Mesenchymal stem cell (in vitro differentiated cells and primary cell): Measurements from ENCODE around the gene PI4KA.
"Not testable (repeated sequence)": the region's sequence is repeated elsewhere in the genome, so short reads cannot be mapped to it uniquely, and the experiment has no call there.

ENCODE experiments used
- DNase-seq: peaks from one replicate; pipeline ENCODE4 v3.0.0-alpha.2; 2013
- H2AFZ ChIP-seq: one replicate; pipeline ENCODE4 v1.6.1; 2013; ENCODE audit warnings: low read depth, mild to moderate bottlenecking, control low read depth, inconsistent platforms, low read length, moderate library complexity
- H2AK5ac ChIP-seq: 2 replicates; pipeline ENCODE4 v1.6.1; 2013; ENCODE audit warnings: low read length, moderate library complexity, mild to moderate bottlenecking, inconsistent platforms; ENCODE audit not compliant: severe bottlenecking
- H2BK120ac ChIP-seq: one replicate; pipeline ENCODE4 v1.6.1; 2013; ENCODE audit warnings: low read depth, mild to moderate bottlenecking, inconsistent platforms, low read length, moderate library complexity
- H2BK12ac ChIP-seq, 2 experiments: one replicate each; pipeline ENCODE4 v1.6.1; 2013; ENCODE audit warnings: inconsistent platforms in 2 of 2, low read length in 2 of 2, mild to moderate bottlenecking in 2 of 2, moderate library complexity in 2 of 2, control low read depth in 1 of 2
- H2BK15ac ChIP-seq: one replicate; pipeline ENCODE4 v1.6.1; 2013; ENCODE audit warnings: mild to moderate bottlenecking, low read depth, inconsistent platforms; ENCODE audit not compliant: poor library complexity, severe bottlenecking
- H2BK5ac ChIP-seq: 2 replicates; pipeline ENCODE4 v1.6.1; 2013; ENCODE audit warnings: low read depth, mild to moderate bottlenecking, low read length, control low read depth, inconsistent platforms; ENCODE audit not compliant: poor library complexity, severe bottlenecking
- H3K14ac ChIP-seq, 2 experiments: one replicate each; pipeline ENCODE4 v1.6.1; 2013; ENCODE audit warnings: inconsistent platforms in 2 of 2, low read length in 2 of 2, control low read depth in 1 of 2, mild to moderate bottlenecking in 1 of 2, moderate library complexity in 1 of 2
- H3K18ac ChIP-seq, 2 experiments: one replicate each; pipeline ENCODE4 v1.6.1; 2013; ENCODE audit warnings: inconsistent platforms in 2 of 2, low read length in 2 of 2, control low read depth in 1 of 2, low read depth in 1 of 2, mild to moderate bottlenecking in 1 of 2
- H3K23ac ChIP-seq, 2 experiments: one replicate each; pipeline ENCODE4 v1.6.1; 2013; ENCODE audit warnings: inconsistent platforms in 2 of 2, low read length in 2 of 2, mild to moderate bottlenecking in 2 of 2, moderate library complexity in 2 of 2, control low read depth in 1 of 2
- H3K27ac ChIP-seq: 2 replicates; pipeline ENCODE4 v1.5.1; 2013; ENCODE audit warnings: mild to moderate bottlenecking, moderate library complexity, low read length, control low read depth, inconsistent platforms; ENCODE audit not compliant: poor library complexity, severe bottlenecking
- H3K27me3 ChIP-seq, 2 experiments: 2 replicates each; pipeline versions ENCODE4 v1.6.1 to v1.7.0; 2013; ENCODE audit warnings: low read length in 2 of 2, mild to moderate bottlenecking in 2 of 2, moderate library complexity in 2 of 2, control low read depth in 1 of 2, inconsistent platforms in 1 of 2; ENCODE audit not compliant: control insufficient read depth in 1 of 2, insufficient read depth in 1 of 2
- H3K36me3 ChIP-seq, 2 experiments: 2 replicates each; pipeline versions ENCODE4 v1.6.1 to v1.7.0; 2013; ENCODE audit warnings: low read length in 2 of 2, control low read depth in 1 of 2, inconsistent platforms in 1 of 2, low read depth in 1 of 2, mild to moderate bottlenecking in 1 of 2; ENCODE audit not compliant: insufficient read depth in 2 of 2, control insufficient read depth in 1 of 2
- H3K4ac ChIP-seq, 2 experiments: one replicate each; pipeline ENCODE4 v1.6.1; 2013; ENCODE audit warnings: inconsistent platforms in 2 of 2, low read length in 2 of 2, mild to moderate bottlenecking in 2 of 2, moderate library complexity in 2 of 2, control low read depth in 1 of 2, low read depth in 1 of 2
- H3K4me1 ChIP-seq: 2 replicates; pipeline ENCODE4 v1.6.1; 2013; ENCODE audit warnings: low read depth, low read length, control low read depth; ENCODE audit not compliant: control insufficient read depth, insufficient read depth
- H3K4me2 ChIP-seq: 2 replicates; pipeline ENCODE4 v1.6.1; 2013; ENCODE audit warnings: low read length, mild to moderate bottlenecking, inconsistent platforms; ENCODE audit not compliant: poor library complexity, severe bottlenecking
- H3K4me3 ChIP-seq, 2 experiments: 2 replicates each; pipeline versions ENCODE4 v1.5.1 to v1.7.0; 2013; ENCODE audit warnings: low read length in 2 of 2, mild to moderate bottlenecking in 2 of 2, control low read depth in 1 of 2, low read depth in 1 of 2; ENCODE audit not compliant: insufficient read depth in 1 of 2
- H3K79me1 ChIP-seq: replicated peaks from 2 replicates; pipeline ENCODE4 v1.6.1; 2013; ENCODE audit warnings: mild to moderate bottlenecking, control low read depth, low read length, inconsistent platforms; ENCODE audit not compliant: poor library complexity, severe bottlenecking
- H3K9ac ChIP-seq: 2 replicates; pipeline ENCODE4 v1.7.0; 2013; ENCODE audit warnings: mild to moderate bottlenecking, low read length, moderate library complexity
- H3K9me3 ChIP-seq: 2 replicates; pipeline ENCODE4 v1.7.0; 2013; ENCODE audit warnings: mild to moderate bottlenecking, low read length; ENCODE audit not compliant: control insufficient read depth
- H4K8ac ChIP-seq: one replicate; pipeline ENCODE4 v1.6.1; 2013; ENCODE audit warnings: inconsistent platforms, mild to moderate bottlenecking, low read length, moderate library complexity
- H4K91ac ChIP-seq: one replicate; pipeline ENCODE4 v1.6.1; 2013; ENCODE audit warnings: mild to moderate bottlenecking, low read length, inconsistent platforms
- WGBS: methylation state at CpG from one replicate; pipeline ENCODE4 v1.1.7; 2013; ENCODE audit warnings: mixed read lengths; 5-methylcytosine and 5-hydroxymethylcytosine counted together

The PI4KA gene

DNA sequence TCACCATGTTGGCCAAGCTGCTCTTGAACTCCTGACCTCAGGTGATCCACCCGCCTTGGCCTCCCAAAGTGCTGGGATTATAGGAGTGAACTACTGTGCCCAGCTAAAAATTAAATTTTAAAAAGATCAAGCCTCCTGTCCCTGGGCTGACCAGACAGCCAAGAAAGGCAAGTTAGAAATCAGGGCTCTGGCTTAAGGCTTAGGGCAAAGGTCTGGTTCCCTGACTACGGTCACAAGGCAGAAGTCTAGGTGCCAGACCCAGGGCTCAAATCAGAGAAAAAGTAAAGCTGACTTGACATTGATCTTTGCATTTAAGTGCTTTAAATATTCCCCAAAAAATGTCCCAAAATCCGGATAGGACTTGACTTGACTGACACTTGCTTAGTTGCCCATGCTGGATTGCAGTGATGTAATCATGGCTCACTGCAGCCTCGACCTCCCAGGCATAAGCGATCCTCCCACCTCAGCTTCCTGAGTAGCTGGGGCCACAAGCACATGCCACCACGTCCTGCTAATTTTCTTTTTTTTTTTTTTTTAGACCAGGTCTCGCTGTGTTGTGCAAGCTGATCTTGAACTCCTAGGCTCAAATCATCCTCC lies 41.3 kb upstream of the PI4KA start:
- no peak overlapping the region for H4K91ac ChIP-seq
- H2BK120ac ChIP-seq, result no peak overlapping the region
- no peak overlapping the region for H3K4me3 ChIP-seq
- H3K27ac ChIP-seq, result no peak overlapping the region
- H3K4me1 ChIP-seq, result no peaks in the 10 kb centered on the region
- H3K79me1 ChIP-seq, result no peaks in the 10 kb centered on the region
- H3K23ac ChIP-seq, result no peak overlapping the region
- no peak overlapping the region for H4K8ac ChIP-seq
- H3K9ac ChIP-seq, result no peak overlapping the region
- WGBS, result 73% methylated on average over 7 of the region's 7 CpGs
- H3K9me3 ChIP-seq, result no peaks in the 10 kb centered on the region
- H2BK15ac ChIP-seq, result no peak overlapping the region
- H2BK12ac ChIP-seq, result no peak overlapping the region
- H3K18ac ChIP-seq, result no peak overlapping the region
- DNase-seq, result no peak
- no peaks in the 10 kb centered on the region for H3K36me3 ChIP-seq
- H3K4me2 ChIP-seq, result no peak overlapping the region
- H3K14ac ChIP-seq, result no peak overlapping the region
- no peak overlapping the region for H2AK5ac ChIP-seq
- H3K4ac ChIP-seq, result no peak overlapping the region
- no peaks in the 10 kb centered on the region for H3K27me3 ChIP-seq
- H2BK5ac ChIP-seq, result no peak overlapping the region
- no peak overlapping the region for H2AFZ ChIP-seq

GRCh38 chr22:20897737-20898136 lies 39.1 kb upstream of the PI4KA start:
- H2AK5ac ChIP-seq, H3K23ac ChIP-seq, H2BK5ac ChIP-seq, H3K9ac ChIP-seq, H2BK120ac ChIP-seq, H3K4me1 ChIP-seq, DNase-seq, H4K8ac ChIP-seq, H3K4me3 ChIP-seq, H3K4ac ChIP-seq, H3K27ac ChIP-seq, H3K79me1 ChIP-seq, H3K14ac ChIP-seq, H3K18ac ChIP-seq, H2BK15ac ChIP-seq, H3K4me2 ChIP-seq, H2AFZ ChIP-seq, H3K27me3 ChIP-seq, H4K91ac ChIP-seq, H2BK12ac ChIP-seq, H3K36me3 ChIP-seq, H3K9me3 ChIP-seq: not testable (repeated sequence)
- WGBS, result 86% methylated on average over 6 of the region's 7 CpGs

DNA sequence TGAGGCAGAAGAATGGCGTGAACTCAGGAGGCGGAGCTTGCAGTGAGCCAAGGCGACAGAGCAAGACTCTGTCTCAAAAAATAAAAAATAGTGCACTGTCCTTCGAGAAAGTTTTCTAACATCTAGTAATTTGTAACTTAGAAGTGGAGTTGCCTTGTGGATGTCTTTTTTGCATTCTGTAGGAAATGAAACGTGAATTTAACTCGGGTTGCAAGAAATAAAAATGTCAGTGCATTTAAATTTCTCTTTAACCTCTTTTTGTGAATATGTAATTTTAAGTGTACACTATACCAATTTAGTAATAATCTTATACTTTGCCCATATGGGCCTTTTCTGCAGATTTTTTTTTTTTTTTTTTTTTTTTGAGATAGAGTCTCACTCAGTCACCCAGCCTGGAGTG lies 32.4 kb upstream of the PI4KA start:
- H2BK5ac ChIP-seq, result no peak overlapping the region
- H2AK5ac ChIP-seq, result no peak overlapping the region
- H3K23ac ChIP-seq, result no peak overlapping the region
- H3K27ac ChIP-seq, result no peak overlapping the region
- H3K4me1 ChIP-seq, result no peaks in the 10 kb centered on the region
- H3K4me2 ChIP-seq, result no peak overlapping the region
- H4K8ac ChIP-seq, result no peak overlapping the region
- no peak overlapping the region for H3K18ac ChIP-seq
- H3K4me3 ChIP-seq, result no peak overlapping the region
- no peak overlapping the region for H4K91ac ChIP-seq
- H2BK120ac ChIP-seq, result no peak overlapping the region
- no peak overlapping the region for H2BK12ac ChIP-seq
- H3K9me3 ChIP-seq, result no peaks in the 10 kb centered on the region
- H3K36me3 ChIP-seq, result peaks cover 11 to 32% of the 10 kb centered on the region in 2 experiments
- H3K14ac ChIP-seq, result no peak overlapping the region
- no peaks in the 10 kb centered on the region for H3K79me1 ChIP-seq
- no peak overlapping the region for H2BK15ac ChIP-seq
- H2AFZ ChIP-seq, result no peak overlapping the region
- 95% methylated on average over 4 of the region's 6 CpGs for WGBS
- no peak overlapping the region for H3K9ac ChIP-seq
- H3K4ac ChIP-seq, result no peak overlapping the region
- H3K27me3 ChIP-seq, result no peaks in the 10 kb centered on the region
- DNase-seq, result no peak

DNA sequence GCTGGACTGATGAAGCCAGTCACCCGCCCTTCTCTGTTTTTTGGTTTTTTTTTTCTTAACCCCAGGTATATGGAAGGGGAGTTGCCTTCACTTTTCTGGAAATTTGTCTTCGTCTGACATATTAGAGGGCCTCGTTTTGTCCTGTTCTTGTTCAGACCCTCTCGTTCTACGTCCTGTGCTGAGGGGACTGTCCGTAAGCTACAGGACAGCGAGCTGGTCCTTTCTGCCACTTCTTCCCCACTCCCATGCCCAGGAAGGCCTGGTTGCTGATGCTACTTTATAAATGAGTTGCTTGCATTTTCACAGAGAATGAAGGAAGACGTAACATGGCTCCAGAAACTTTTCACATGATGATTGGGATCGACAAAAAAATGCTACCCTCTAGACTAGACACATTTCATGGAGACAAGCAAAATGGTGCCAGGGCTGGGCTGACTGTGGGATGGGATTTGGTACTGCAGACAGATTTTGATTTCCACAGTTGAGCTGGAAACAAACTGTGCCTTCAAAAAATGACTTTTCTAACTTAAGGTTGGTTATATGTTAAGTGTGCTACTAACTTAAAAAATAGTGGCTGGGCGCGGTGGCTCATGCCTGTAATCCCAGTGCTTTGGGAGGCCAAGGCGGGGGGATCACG lies 31.4 kb upstream of the PI4KA start:
- Histone ChIP-seq H3K18ac (no peak overlapping the region), H3K27me3 (no peaks in the 10 kb centered on the region), H3K4me3 (no peak overlapping the region), H3K23ac (no peak overlapping the region), H3K27ac (no peak overlapping the region), H2BK12ac (no peak overlapping the region), H3K4ac (no peak overlapping the region), H2BK15ac (no peak overlapping the region), H2AFZ (no peak overlapping the region), H4K91ac (no peak overlapping the region), H3K9ac (no peak overlapping the region), H3K9me3 (no peaks in the 10 kb centered on the region), H3K4me1 (peaks cover 2% of the 10 kb centered on the region), H3K36me3 (peaks cover 11 to 32% of the 10 kb centered on the region in 2 experiments), H2BK5ac (no peak overlapping the region), H3K4me2 (no peak overlapping the region), H2AK5ac (no peak overlapping the region), H4K8ac (no peak overlapping the region), H2BK120ac (no peak overlapping the region), H3K79me1 (no peaks in the 10 kb centered on the region), H3K14ac (no peak overlapping the region)
- DNase-seq, result no peak
- WGBS, result 96% methylated on average over 13 of the region's 13 CpGs
